HT-29 (cell line): ENCODE results near the gene RYR1. TPM values are rescaled to one million over a fixed set of nuclear protein-coding genes. Genes with fewer than 3 reads are reported as not detected.
A peak's percentile ranks its signal among the peaks of the same experiment; 100 is the strongest.
"Not testable (repeated sequence)": the region's sequence is repeated elsewhere in the genome, so short reads cannot be mapped to it uniquely, and the experiment has no call there.

Source experiments
- DNase-seq: peaks from one replicate; pipeline ENCODE4 v3.0.0-alpha.2; 2015; ENCODE audit warnings: low spot score
- total RNA-seq: library from RNA; depleted of rRNA; stranded (reverse); fragments of >200 nt; shearing (Covaris generic); gene quantifications from 2 replicates; pipeline ENCODE4 v1.2.3, GENCODE V29; 2014

RYR1 gene
- total RNA-seq, 1 experiment from 2014 or later: not detected

DNA sequence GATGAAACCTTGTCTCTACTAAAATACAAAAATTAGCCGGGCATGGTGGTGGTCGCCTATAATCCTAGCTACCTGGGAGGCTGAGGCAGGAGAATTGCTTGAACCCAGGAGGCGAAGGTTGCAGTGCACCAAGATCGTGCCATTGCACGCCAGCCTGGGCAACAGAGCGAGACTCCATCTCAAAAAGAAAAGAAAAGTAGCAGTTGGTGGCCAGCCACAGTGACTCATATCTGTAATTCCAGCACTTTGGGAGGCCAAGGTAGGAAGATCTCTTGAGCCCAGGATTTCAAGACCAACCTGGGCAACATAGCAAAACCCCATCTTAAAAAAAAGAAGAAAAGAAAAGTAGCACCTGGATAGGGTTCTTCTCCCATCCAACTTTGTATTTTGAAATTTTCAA is 79.7 kb downstream of the RYR1 start:
- DNase-seq: not testable (repeated sequence)

GRCh38 chr19:38513762-38514167 is 80.3 kb downstream of the RYR1 start:
- no peak for DNase-seq

DNA sequence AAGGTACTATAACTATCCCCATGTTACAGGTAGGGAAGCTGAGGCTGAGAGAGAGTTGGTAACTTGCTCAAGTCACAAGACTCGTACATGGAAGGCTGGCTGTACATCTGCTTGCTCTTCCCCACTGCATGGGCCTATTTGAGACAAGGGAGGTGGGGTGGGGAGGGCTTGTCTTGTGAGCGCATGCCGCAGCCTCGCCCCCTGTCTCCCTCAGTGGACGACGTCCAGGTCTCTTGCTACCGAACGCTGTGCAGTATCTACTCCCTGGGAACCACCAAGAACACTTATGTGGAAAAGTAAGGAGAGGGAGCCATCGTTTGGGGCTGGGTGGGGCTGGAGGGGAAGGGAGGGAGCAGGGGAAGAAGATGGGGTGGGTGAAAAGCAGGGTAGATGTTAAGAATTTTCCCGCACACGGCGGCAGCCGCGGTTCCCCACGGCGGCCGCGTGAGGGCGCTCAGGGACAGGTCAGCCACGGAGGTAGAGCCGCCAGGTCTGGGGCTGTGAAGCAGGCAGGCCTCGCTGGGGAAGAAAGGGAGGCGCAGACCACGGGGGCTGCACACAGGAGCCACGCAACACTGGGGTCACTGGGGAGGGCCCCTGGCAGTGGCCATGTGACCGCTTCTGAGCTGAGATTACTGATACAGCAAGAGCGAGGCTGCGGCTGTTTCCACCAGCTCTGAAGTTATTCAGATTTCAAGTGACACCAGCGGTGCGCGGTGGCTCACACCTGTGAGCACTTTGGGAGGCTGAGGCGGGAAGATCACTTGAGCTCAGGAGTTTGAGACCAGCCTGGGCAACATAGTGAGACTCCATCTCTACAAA is 81.5 kb downstream of the RYR1 start:
- peak; percentile 84 for DNase-seq

DNA sequence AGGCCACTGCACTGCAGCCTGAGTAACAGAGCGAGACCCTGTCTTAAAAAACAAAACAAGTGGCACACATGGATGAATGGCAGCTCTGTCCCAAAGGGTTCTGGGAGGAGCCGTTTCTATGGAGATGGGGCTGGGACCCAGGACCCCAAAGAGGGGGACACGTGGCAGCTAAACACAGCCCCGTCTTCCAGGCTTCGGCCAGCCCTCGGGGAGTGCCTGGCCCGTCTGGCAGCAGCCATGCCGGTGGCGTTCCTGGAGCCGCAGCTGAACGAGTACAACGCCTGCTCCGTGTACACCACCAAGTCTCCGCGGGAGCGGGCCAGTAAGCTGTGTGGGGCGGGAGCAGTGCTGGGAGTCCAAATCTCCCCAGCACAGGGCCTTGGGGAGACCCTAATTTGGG is 82.4 kb downstream of the RYR1 start:
- DNase-seq: no peak

DNA sequence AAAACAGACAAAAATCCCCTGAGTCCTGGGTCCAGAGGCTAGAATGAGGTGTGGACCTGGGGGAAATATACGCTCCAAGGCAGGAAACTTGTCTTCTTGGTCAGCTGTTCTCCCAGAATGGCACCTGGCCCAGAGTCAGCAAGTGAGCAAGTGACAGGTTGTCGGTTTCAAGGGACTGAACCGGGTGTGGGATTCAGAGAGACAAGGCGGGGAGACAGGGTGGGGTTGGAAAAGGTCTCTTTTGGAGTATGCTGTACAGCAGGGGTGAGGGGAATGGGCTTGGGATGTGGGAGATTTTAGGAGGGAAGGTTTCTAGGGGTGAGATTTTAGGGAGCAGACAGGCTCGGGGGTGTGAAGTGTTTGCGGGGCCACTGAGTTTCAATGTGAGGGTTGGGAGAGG is 83.3 kb downstream of the RYR1 start:
- no peak for DNase-seq

- DNase-seq: no peak
Measured at GRCh38 chr19:38517321-38517720, 83.8 kb downstream of the RYR1 start.

DNA sequence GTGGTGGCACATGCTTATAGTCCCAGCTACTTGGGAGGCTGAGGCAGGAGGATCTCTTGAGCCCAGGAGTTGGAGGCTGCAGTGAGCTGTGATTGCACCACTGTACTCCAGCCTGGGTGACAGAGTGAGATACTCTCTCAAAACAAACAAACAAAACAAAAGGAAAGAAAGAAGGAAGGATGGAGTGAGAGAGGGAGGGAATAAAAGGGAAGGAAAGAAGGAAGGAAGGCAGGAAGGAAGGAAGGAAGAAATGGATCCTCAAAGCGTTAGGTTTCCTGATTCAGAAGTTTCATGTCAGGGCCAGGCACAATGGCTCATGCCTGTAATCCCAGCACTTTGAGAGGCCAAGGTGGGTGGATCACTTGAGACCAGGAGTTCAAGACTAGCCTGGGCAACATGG is 84.5 kb downstream of the RYR1 start:
- DNase-seq: not testable (repeated sequence)

DNA sequence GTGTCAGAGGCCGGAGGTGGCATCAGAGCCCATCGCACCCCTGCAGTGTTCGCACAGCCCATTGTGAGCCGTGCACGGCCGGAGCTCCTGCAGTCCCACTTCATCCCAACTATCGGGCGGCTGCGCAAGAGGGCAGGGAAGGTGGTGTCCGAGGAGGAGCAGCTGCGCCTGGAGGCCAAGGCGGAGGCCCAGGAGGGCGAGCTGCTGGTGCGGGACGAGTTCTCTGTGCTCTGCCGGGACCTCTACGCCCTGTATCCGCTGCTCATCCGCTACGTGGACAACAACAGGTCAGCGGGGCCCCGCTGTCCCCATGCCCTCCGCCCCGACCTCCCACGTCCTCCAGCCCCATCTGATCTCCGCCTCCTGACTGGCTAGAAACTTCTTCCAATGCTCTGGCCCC is 85.7 kb downstream of the RYR1 start:
- DNase-seq: no peak

DNA sequence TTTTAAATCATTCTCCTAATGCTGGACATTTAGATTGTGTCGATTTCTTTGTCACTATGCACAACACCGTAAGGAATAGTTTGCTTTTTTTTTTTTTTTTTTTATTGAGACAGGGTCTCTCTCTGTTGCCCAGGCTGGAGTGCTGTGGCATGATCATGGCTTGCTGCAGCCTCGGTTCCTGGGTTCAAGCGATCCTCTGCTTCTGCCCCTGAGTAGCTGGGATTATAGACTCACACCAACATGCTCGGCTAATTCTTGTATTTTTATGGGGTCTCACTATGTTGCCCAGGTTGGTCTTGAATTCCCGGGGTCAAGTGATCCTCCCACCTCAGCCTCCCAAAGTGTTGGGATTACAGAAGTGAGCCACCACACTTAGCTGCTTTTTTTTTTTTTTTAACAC is 86.5 kb downstream of the RYR1 start:
- no peak for DNase-seq

- DNase-seq: no peak
Measured at GRCh38 chr19:38522915-38523314, 89.4 kb downstream of the RYR1 start.

DNA sequence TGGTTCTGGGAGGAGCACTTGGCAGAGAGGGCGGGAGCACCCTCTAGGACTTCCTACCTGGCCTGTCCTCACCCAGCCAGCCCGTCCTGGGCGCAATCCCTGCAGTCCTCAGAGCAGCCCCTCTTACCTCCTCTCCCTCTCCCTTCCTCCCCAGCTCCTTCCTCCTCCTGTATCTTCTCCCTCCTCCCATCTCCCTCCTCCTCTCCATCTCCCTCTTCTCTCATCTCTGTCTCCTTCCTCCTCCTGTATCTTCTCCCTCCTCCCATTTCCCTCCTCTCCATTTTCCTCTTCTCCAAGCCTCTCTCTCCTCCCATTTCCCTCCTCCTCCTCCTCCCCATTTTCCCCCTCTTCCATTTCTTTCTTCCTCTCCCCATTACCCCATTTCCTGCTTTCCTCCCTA is 89.8 kb downstream of the RYR1 start:
- DNase-seq: no peak

DNA sequence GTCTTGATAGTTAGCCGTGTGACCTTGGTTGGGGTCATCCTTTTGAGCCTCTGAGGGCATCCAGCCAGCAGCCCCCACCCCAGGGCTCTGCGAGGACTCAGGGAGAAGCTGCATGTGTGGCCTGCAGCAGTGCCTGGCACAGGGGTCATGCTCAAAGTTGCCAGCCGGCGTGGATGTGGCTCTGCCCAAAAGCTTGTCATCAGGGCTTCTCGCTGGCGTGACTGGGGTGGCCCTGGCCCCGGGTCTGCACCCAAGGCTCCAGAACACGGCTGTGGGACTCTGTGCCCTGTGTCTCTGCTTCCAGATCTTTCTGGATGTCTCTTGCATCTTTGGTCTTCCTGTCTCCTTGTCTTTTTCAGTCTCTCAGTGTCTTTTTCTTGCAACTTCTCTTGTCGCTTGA is 90.9 kb downstream of the RYR1 start:
- no peak for DNase-seq

- no peak for DNase-seq
Measured at GRCh38 chr19:38524994-38525634, 91.6 kb downstream of the RYR1 start.

- no peak for DNase-seq
Measured at GRCh38 chr19:38526430-38526829, 92.9 kb downstream of the RYR1 start.

DNA sequence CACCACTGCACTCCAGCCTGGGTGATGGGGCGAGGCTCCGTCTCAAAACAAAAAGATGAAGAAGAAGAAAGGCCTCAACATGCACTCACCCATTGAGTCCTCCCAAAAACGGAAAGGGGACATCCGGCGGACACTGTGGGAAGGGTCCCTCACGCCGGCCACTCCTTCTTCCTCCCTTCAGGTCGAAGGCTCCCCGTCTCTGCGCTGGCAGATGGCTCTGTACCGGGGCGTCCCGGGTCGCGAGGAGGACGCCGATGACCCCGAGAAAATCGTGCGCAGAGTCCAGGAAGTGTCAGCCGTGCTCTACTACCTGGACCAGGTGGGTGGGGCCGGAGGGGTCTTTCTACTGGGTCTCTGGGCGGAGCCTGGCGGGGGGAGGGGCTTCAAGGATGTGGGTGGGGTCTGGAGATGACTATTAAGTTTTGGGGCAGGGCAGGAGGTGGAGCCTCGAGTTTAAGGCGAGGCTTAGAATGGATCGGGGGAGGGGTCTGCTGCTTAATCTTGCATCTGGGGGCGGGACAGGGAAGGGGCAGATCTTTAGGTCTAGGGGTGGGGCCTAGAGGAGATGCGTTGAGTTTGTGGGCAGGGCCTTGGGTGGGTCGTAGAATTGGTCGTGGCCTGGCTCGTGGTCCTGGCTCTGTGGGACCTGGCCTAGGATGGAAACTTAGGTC is 94.1 kb downstream of the RYR1 start:
- DNase-seq: no peak

DNA sequence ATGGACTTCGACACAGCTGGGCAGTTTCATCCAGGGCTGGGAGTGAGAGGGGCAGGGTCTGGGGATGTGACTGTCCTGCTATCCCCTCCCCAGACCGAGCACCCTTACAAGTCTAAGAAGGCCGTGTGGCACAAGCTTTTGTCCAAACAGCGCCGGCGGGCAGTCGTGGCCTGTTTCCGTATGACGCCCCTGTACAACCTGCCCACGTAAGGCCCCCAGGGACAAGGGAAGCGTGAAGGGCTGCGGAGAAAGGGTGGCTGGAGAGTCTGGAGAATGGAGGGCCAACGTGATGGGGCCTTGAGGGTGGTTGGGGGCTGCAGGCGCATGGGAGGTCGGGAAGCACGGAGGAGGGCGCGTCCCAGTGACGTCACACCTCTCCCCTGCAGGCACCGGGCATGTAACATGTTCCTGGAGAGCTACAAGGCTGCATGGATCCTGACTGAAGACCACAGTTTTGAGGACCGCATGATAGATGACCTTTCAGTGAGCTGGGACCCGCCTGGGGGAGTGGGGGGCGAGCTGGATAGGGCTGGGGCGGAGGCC is 94.8 kb downstream of the RYR1 start:
- DNase-seq: no peak

DNA sequence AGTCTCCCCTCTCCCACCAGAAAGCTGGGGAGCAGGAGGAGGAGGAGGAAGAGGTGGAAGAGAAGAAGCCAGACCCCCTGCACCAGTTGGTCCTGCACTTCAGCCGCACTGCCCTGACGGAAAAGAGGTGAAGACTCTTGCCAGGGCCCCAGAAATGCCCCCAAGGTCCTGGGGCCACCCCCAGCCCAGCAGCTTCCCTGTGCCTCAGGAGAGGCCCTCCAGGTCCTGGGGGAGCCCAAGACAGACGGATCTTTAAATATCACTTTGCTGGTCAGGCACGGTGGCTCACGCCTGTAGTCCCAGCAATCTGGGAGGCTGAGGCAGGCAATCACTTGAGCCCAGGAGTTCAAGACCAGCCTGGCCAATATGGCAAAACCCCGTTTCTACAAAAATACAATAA is 95.4 kb downstream of the RYR1 start:
- DNase-seq: no peak

DNA sequence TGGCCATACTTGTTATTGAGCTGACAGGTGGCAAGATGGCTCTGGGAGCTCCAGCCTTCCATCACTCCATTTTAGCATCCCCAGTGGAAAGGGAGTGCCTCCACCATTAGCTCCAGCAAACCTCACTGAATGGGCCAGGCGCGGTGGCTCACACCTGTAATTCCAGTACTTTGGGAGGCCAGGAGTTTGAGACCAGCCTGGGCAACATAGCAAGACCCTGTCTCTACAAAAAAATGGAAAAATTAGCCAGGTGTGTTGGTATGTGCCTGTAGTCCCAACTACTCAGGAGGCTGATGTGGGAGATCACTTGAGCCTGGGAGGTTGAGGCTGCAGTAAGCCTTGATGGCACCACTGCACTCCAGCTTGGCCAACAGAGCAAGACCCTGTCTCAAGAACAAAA is 98.0 kb downstream of the RYR1 start:
- no peak for DNase-seq

DNA sequence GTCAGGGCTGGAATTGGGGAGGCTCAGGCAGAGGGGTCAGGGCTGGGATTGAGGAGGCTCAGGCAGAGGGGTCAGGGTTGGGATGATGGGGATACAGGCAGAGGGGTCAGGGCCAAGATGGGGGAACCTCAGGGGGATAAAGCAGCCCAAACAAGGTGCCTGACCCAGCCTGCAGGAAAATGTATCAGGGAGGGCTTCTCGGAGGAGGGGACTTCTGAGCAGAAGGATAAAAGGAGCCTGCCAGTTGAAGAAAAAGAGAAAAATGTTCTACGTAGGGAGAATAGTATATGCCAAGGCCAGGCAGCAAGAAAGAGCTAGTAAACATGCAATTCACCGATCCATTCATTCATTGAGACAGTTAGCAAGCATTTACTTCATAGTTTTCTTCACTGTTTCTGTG is 99.4 kb downstream of the RYR1 start:
- no peak for DNase-seq

DNA sequence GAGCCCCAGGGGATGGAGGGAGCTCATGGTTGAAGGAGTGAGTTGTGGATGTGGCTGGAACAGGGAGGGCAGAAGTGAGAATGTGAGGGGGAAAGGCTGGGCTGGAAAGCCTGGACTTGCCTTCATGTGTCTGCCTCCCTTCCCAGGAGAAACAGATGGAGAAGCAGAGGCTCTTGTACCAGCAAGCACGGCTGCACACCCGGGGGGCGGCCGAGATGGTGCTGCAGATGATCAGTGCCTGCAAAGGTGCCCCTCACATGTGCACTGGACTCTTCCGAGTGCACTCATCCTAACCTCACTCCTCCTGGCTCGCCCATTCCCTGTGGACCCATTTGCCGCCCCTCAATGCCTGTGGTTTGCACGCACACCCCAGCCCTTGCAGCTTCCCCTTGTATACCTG is 101.1 kb downstream of the RYR1 start:
- no peak for DNase-seq

GRCh38 chr19:38535212-38535611 is 101.7 kb downstream of the RYR1 start:
- no peak for DNase-seq
